ENCODE measurements around the gene INS.

DNA sequence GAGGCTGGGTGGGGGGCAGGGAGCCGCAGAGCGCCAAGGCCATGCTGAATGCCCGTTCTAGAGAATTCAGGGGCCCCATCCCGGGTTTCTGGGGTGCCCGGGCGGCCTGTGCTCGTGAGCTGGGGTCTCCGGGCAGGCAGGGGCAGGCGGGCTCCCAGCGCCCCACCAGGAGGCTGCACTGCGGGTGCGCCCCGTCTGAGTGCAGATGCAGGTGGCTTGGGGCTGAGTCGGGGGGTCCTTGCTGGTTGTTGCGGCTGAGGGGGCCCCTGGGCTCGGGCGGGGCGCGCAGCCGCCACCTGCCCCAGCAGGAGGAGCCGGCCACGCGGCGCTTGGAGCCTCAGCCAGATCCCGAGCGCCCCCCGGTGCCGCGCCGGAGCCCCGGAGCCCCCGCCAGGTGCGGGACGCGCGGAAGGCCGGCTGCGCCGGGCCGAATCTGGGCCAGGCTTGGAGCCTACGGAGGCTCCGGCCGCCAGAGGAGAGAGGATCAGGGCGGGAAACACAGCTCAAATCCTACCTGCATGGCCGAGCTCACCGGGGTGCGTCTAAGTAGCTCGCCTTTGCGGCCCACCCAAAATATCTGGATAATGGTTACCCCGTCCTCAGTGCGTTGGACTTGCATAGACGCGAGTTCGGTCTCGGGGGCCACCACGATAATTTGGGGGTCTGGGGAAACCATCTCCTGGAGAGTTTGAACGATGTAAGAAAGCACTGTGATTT lies 21.2 kb downstream of the INS start:
- peak in 3 of 12 donors; percentile 3 to 10 (median 5) for TF ChIP-seq CTCF (IDR thresholded peaks at IDR 0.05)
- TF ChIP-seq POLR2A (IDR thresholded peaks at IDR 0.05): no peak
